ENCODE measurements around the gene EVC2.

EVC2 gene

GRCh38 chr4:5541169-5541568 is 167.2 kb downstream of the EVC2 start:
- no peak for ATAC-seq

GRCh38 chr4:5539584-5539983 is 168.8 kb downstream of the EVC2 start:
- ATAC-seq = no peak
- TF ChIP-seq ZNF565 (CRISPR knock-in tag; conservative IDR thresholded peaks at IDR 0.05; ENCODE audit: low read depth) = no peak
- TF ChIP-seq PATZ1 (CRISPR knock-in tag; IDR thresholded peaks at IDR 0.05; ENCODE audit: borderline replicate concordance) = no peak
- no peak for TF ChIP-seq POU6F1 (CRISPR knock-in tag; IDR thresholded peaks at IDR 0.05; ENCODE audit: borderline replicate concordance, low read depth)
- TF ChIP-seq PPARA (CRISPR knock-in tag; IDR thresholded peaks at IDR 0.05; ENCODE audit: borderline replicate concordance) = no peak
- TF ChIP-seq ZC3H10 (CRISPR knock-in tag; IDR thresholded peaks at IDR 0.05) = no peak
- no peak for TF ChIP-seq SNAI2 (CRISPR knock-in tag; IDR thresholded peaks at IDR 0.05)
- TF ChIP-seq ESRRG (CRISPR knock-in tag; IDR thresholded peaks at IDR 0.05) = no peak
- no peak for TF ChIP-seq BACH2 (CRISPR knock-in tag; IDR thresholded peaks at IDR 0.05; ENCODE audit: borderline replicate concordance)
- TF ChIP-seq ZNF70 (CRISPR knock-in tag; IDR thresholded peaks at IDR 0.05) = no peak
- TF ChIP-seq ZNF8 (CRISPR knock-in tag; IDR thresholded peaks at IDR 0.05) = no peak
- TF ChIP-seq CREB5 (CRISPR knock-in tag; IDR thresholded peaks at IDR 0.05; ENCODE audit: low read depth) = no peak
- TF ChIP-seq TOX (CRISPR knock-in tag; IDR thresholded peaks at IDR 0.05; ENCODE audit: borderline replicate concordance) = no peak
- no peak for TF ChIP-seq CSDC2 (CRISPR knock-in tag; IDR thresholded peaks at IDR 0.05)
- TF ChIP-seq ARNTL (CRISPR knock-in tag; IDR thresholded peaks at IDR 0.05; ENCODE audit: borderline replicate concordance, low read depth) = no peak
- TF ChIP-seq OSR1 (CRISPR knock-in tag; IDR thresholded peaks at IDR 0.05) = no peak
- TF ChIP-seq TCF4 (CRISPR knock-in tag; IDR thresholded peaks at IDR 0.05; ENCODE audit: borderline replicate concordance) = no peak
- no peak for TF ChIP-seq CSRNP3 (CRISPR knock-in tag; IDR thresholded peaks at IDR 0.05)

More at GRCh38 chr4:5541169-5541568, 167.2 kb downstream of the EVC2 start:
- no peak for TF ChIP-seq ZFP30 (CRISPR knock-in tag; IDR thresholded peaks at IDR 0.05)
- no peak for TF ChIP-seq TCF4 (CRISPR knock-in tag; IDR thresholded peaks at IDR 0.05; ENCODE audit: borderline replicate concordance)

GRCh38 chr4:5532100-5532499 is 176.3 kb downstream of the EVC2 start:
- no peak for ATAC-seq
- no peak for TF ChIP-seq PPARA (CRISPR knock-in tag; IDR thresholded peaks at IDR 0.05; ENCODE audit: borderline replicate concordance)
- TF ChIP-seq PATZ1 (CRISPR knock-in tag; IDR thresholded peaks at IDR 0.05; ENCODE audit: borderline replicate concordance) = no peak
- TF ChIP-seq GLIS3 (CRISPR knock-in tag; IDR thresholded peaks at IDR 0.05) = no peak
- no peak for TF ChIP-seq ZFP30 (CRISPR knock-in tag; IDR thresholded peaks at IDR 0.05)
- no peak for TF ChIP-seq TOX (CRISPR knock-in tag; IDR thresholded peaks at IDR 0.05; ENCODE audit: borderline replicate concordance)
- no peak for TF ChIP-seq ZFP3 (CRISPR knock-in tag; IDR thresholded peaks at IDR 0.05)
- TF ChIP-seq ZNF8 (CRISPR knock-in tag; IDR thresholded peaks at IDR 0.05) = no peak
- TF ChIP-seq ZNF565 (CRISPR knock-in tag; conservative IDR thresholded peaks at IDR 0.05; ENCODE audit: low read depth) = no peak
- TF ChIP-seq TCF4 (CRISPR knock-in tag; IDR thresholded peaks at IDR 0.05; ENCODE audit: borderline replicate concordance) = no peak
- TF ChIP-seq BACH2 (CRISPR knock-in tag; IDR thresholded peaks at IDR 0.05; ENCODE audit: borderline replicate concordance) = no peak
- no peak for TF ChIP-seq CSRNP3 (CRISPR knock-in tag; IDR thresholded peaks at IDR 0.05)
- TF ChIP-seq CREB5 (CRISPR knock-in tag; IDR thresholded peaks at IDR 0.05; ENCODE audit: low read depth) = no peak
- no peak for TF ChIP-seq SNAI2 (CRISPR knock-in tag; IDR thresholded peaks at IDR 0.05)
- no peak for TF ChIP-seq POU6F1 (CRISPR knock-in tag; IDR thresholded peaks at IDR 0.05; ENCODE audit: borderline replicate concordance, low read depth)

All from SK-N-SH treated with all-trans-retinoic acid at 6 μM for 48 hours (cell line).